GM12878 (cell line): ENCODE measurements around the gene DCAF8. TPM values are rescaled to one million over a fixed set of nuclear protein-coding genes. Genes with fewer than 3 reads are reported as not detected.

Experiments
- ATAC-seq: fragments of 200-7000 bp; cut with Tn5 transposase; 3 replicates; pipeline ENCODE4 v1.9.1; 2020; ENCODE audit warnings: mild to moderate bottlenecking, moderate library complexity
- BruUV-seq: library from RNA; stranded (reverse); fragments of 400-500 nt; replicated peaks from 2 replicates; lab custom pipeline; 2021; lab: Mats Ljungman, UMichigan
- CTCF ChIA-PET: fragments of 300-600 bp; sonication (Branson Sonifier 250); formaldehyde crosslinking; extraction: SDS; loops from one replicate; lab custom pipeline; 2021; ENCODE audit warnings: inconsistent platforms; lab: Yijun Ruan, JAX
- POLR2A ChIA-PET: fragments of 350-600 bp; formaldehyde crosslinking; extraction: SDS; loops from one replicate; lab custom pipeline; 2021; ENCODE audit warnings: inconsistent platforms; lab: Charles Lee
- RAD21 ChIA-PET: fragments of 300-600 bp; sonication (Branson Sonifier 250); formaldehyde crosslinking; loops from one replicate; lab custom pipeline; 2023; ENCODE audit warnings: antibody characterized with exemption; ENCODE audit not compliant: unreplicated experiment; lab: Charles Lee
- SMC1A ChIA-PET: fragments of 300-600 bp; sonication (Branson Sonifier 250); formaldehyde crosslinking; loops from one replicate; lab custom pipeline; 2023; ENCODE audit not compliant: unreplicated experiment, uncharacterized antibody; lab: Charles Lee
- DNase-seq: peaks from one replicate; pipeline ENCODE4 v3.0.0-alpha.2; 2011; ENCODE audit warnings: low read depth, low spot score
- FAIRE-seq: peaks from 3 replicates; lab custom pipeline; 2011; peaks lifted over from hg19 to GRCh38; lab: Jason Lieb, UNC
- H2AFZ ChIP-seq: 2 replicates; pipeline ENCODE4 v1.6.0; 2011; ENCODE audit warnings: low read depth, low read length, control low read depth; ENCODE audit not compliant: control insufficient read depth
- H3K27ac ChIP-seq: 2 replicates; pipeline ENCODE4 v1.5.1; 2011; ENCODE audit warnings: control low read depth; ENCODE audit not compliant: control insufficient read depth, insufficient read depth
- H3K27me3 ChIP-seq, 2 experiments: replicated peaks in 1 of 2; 2 replicates each; pipeline versions ENCODE4 v1.6.0 to v1.6.1; 2011; ENCODE audit warnings: low read length in 1 of 2; ENCODE audit not compliant: control insufficient read depth in 2 of 2, insufficient read depth in 2 of 2
- H3K36me3 ChIP-seq, 2 experiments: 2 replicates each; pipeline ENCODE4 v1.5.1; 2011; ENCODE audit warnings: low read length in 1 of 2; ENCODE audit not compliant: control insufficient read depth in 2 of 2, insufficient read depth in 2 of 2
- H3K4me1 ChIP-seq: 2 replicates; pipeline ENCODE4 v1.6.1; 2011; ENCODE audit warnings: mild to moderate bottlenecking, low read length, moderate library complexity, mixed read lengths; ENCODE audit not compliant: control insufficient read depth, insufficient read depth
- H3K4me2 ChIP-seq: 2 replicates; pipeline ENCODE4 v1.6.0; 2011; ENCODE audit warnings: control low read depth; ENCODE audit not compliant: control insufficient read depth, insufficient read depth
- H3K4me3 ChIP-seq: fragments of 200-600 bp; sonication (generic); 2 replicates; pipeline ENCODE4 v1.5.1; 2016
- H3K79me2 ChIP-seq: 2 replicates; pipeline ENCODE4 v1.6.0; 2011; ENCODE audit warnings: low read length; ENCODE audit not compliant: control insufficient read depth, insufficient read depth
- H3K9ac ChIP-seq: 2 replicates; pipeline ENCODE4 v1.8.0; 2011; ENCODE audit warnings: low read length, control low read depth, mixed read lengths; ENCODE audit not compliant: control insufficient read depth, insufficient read depth
- H3K9me3 ChIP-seq: replicated peaks from 3 replicates; pipeline ENCODE4 v1.5.1; 2011; ENCODE audit warnings: mild to moderate bottlenecking, low read length; ENCODE audit not compliant: control insufficient read depth, insufficient read depth
- H4K20me1 ChIP-seq: 2 replicates; pipeline ENCODE4 v1.6.0; 2011; ENCODE audit not compliant: control insufficient read depth, insufficient read depth
- CBFB ChIP-seq: IDR thresholded peaks from 2 replicates; pipeline ENCODE4 v1.6.1; 2016; ENCODE audit warnings: antibody characterized with exemption, low read depth
- CBX5 ChIP-seq: sonication (generic); IDR thresholded peaks from 2 replicates; pipeline ENCODE4 v1.6.1; 2016; ENCODE audit warnings: low read depth, moderate library complexity, mild to moderate bottlenecking, inconsistent platforms
- CEBPB ChIP-seq, 2 experiments: fragments of 150-350 bp in 1 of 2; IDR thresholded peaks; 2 replicates each; pipeline ENCODE4 v1.6.1; 2012 to 2014; ENCODE audit warnings: low read depth in 2 of 2, low read length in 2 of 2, borderline replicate concordance in 1 of 2, inconsistent platforms in 1 of 2
- CHD1 ChIP-seq: IDR thresholded peaks from 2 replicates; pipeline ENCODE4 v1.6.1; 2012; ENCODE audit warnings: low read depth, low read length, improper control_type of control experiment
- CREM ChIP-seq: IDR thresholded peaks from 2 replicates; pipeline ENCODE4 v1.6.1; 2014; ENCODE audit warnings: antibody characterized with exemption, low read depth
- GABPA ChIP-seq: IDR thresholded peaks from 2 replicates; pipeline ENCODE4 v1.6.1; 2014; ENCODE audit warnings: antibody characterized with exemption, low read depth, mild to moderate bottlenecking, inconsistent platforms
- IKZF1 ChIP-seq: fragments of 450-650 bp; conservative IDR thresholded peaks from 2 replicates; pipeline ENCODE4 v1.6.1; 2017; ENCODE audit warnings: antibody characterized with exemption, mild to moderate bottlenecking
- IRF3 ChIP-seq: fragments of 450-650 bp; IDR thresholded peaks from 2 replicates; pipeline ENCODE4 v1.6.1; 2014; ENCODE audit warnings: mild to moderate bottlenecking
- MYC ChIP-seq: IDR thresholded peaks from 2 replicates; pipeline ENCODE4 v1.6.1; 2011; ENCODE audit warnings: mild to moderate bottlenecking, low read length, moderate library complexity, inconsistent platforms; ENCODE audit not compliant: insufficient read depth, insufficient replicate concordance, insufficient read length, severe bottlenecking
- NRF1 ChIP-seq: conservative IDR thresholded peaks from 2 replicates; pipeline ENCODE4 v1.6.1; 2011; ENCODE audit warnings: mild to moderate bottlenecking, low read depth, low read length, improper control_type of control experiment
- PAX8 ChIP-seq: fragments of 450-650 bp; IDR thresholded peaks from 2 replicates; pipeline ENCODE4 v1.6.1; 2017; ENCODE audit warnings: mild to moderate bottlenecking, moderate library complexity
- POLR2A ChIP-seq: IDR thresholded peaks from 2 replicates; pipeline ENCODE4 v1.6.1; 2011; ENCODE audit warnings: low read depth, mild to moderate bottlenecking, low read length
- POLR2AphosphoS2 ChIP-seq: IDR thresholded peaks from 2 replicates; pipeline ENCODE4 v1.6.1; 2011; ENCODE audit warnings: low read depth, mild to moderate bottlenecking, low read length, improper control_type of control experiment, moderate library complexity
- POLR2AphosphoS5 ChIP-seq: IDR thresholded peaks from 2 replicates; pipeline ENCODE4 v1.6.1; 2011; ENCODE audit warnings: mild to moderate bottlenecking, low read length, inconsistent platforms
- SPI1 ChIP-seq: IDR thresholded peaks from 2 replicates; pipeline ENCODE4 v1.6.1; 2011; ENCODE audit warnings: low read depth, mild to moderate bottlenecking, low read length, moderate library complexity, borderline replicate concordance; ENCODE audit not compliant: insufficient read depth
- SREBF2 ChIP-seq: IDR thresholded peaks from 2 replicates; pipeline ENCODE4 v1.6.1; 2012; ENCODE audit warnings: mild to moderate bottlenecking, low read length
- ZNF687 ChIP-seq: fragments of 450-650 bp; IDR thresholded peaks from 2 replicates; pipeline ENCODE4 v1.6.1; 2017; ENCODE audit warnings: mild to moderate bottlenecking, moderate library complexity
- ZZZ3 ChIP-seq: IDR thresholded peaks from 2 replicates; pipeline ENCODE4 v1.6.1; 2011; ENCODE audit warnings: low read depth; ENCODE audit not compliant: control insufficient read depth, insufficient read length
- in situ Hi-C: fragments of 300-500 bp; cut with MboI; formaldehyde crosslinking; loops from 9 replicates; pipeline ENCODE4 v1.14.3; 2018; ENCODE audit warnings: mixed read lengths
- intact Hi-C: fragments of 100-400 bp; cut with micrococcal nuclease; formaldehyde crosslinking; loops from one replicate; pipeline ENCODE4 v1.14.2; 2022; ENCODE audit not compliant: unreplicated experiment
- polyA plus RNA-seq, 11 experiments: library from polyadenylated mRNA; depleted of rRNA in 4 of 11; unstranded in 6 of 11; stranded (reverse) in 5 of 11; fragments of >200 nt; fragmentation: Nextera tagmentation in 4 of 11; fragmentation: Illumina TruSeq in 1 of 11; extraction: Ambion mirVana in 4 of 11; extraction: Trizol in 1 of 11; gene quantifications; 1 replicate in 1 of 11; 2 replicates in 10 of 11; pipeline versions ENCODE4 v1.2.1 to v1.2.3, GENCODE V29; 2011 to 2016; ENCODE audit warnings: inconsistent platforms in 2 of 11, missing spikeins in 2 of 11, low read depth in 1 of 11
- total RNA-seq, 4 experiments: library from RNA; depleted of rRNA in 3 of 4; stranded (reverse); fragments of >200 nt in 3 of 4; fragmentation: Illumina TruSeq in 1 of 4; extraction: Trizol in 1 of 4; gene quantifications; 2 replicates each; pipeline versions ENCODE4 v1.2.1 to v1.2.3, GENCODE V29; 2013 to 2021

DCAF8 gene
- total and polyA plus RNA-seq, 10 of the 15 experiments (the other 5 are each of a cell fraction or from before 2014, with no cell fraction given) = 10.4 to 152 (median 84.6) TPM

GRCh38 chr1:160232911-160233310 is 29.4 kb downstream of the DCAF8 start:
- peaks cover 4% of the 10 kb centered on the region; the same call in 1 of the 2 replicates for H3K4me1 ChIP-seq
- FAIRE-seq (no peak), DNase-seq (no peak), ATAC-seq (no peak)
- H3K27me3 ChIP-seq = no peaks in the 10 kb centered on the region
- H3K36me3 ChIP-seq = peaks cover 3 to 37% of the 10 kb centered on the region in 2 experiments
- H2AFZ ChIP-seq = no peak overlapping the region
- RAD21 ChIA-PET = interaction anchor here (0.8 to 2.9 kb wide), 2 partner anchors 19 to 21 kb away, joined by 3 to 10 read pairs; no protein-coding TSS in a partner anchor
- SMC1A ChIA-PET = interaction anchor here (0.9 to 3.6 kb wide), 8 partner anchors 11 to 59 kb away, joined by 3 to 24 read pairs (median 3); no protein-coding TSS in a partner anchor
- no peak overlapping the region for H3K27ac ChIP-seq
- no peaks in the 10 kb centered on the region for H3K9me3 ChIP-seq
- TF ChIP-seq ZNF687 (no peak), POLR2A (no peak), IRF3 (no peak), SPI1 (no peak), PAX8 (no peak), CEBPB (IDR thresholded peaks at IDR 0.05; ENCODE audit: borderline replicate concordance in 1 of 2, low read depth in 2 of 2, low read length in 2 of 2) (no peak), IKZF1 (no peak), CREM (no peak), SREBF2 (no peak), MYC (no peak), POLR2AphosphoS5 (no peak), GABPA (no peak), CHD1 (no peak), ZZZ3 (no peak), POLR2AphosphoS2 (no peak), NRF1 (no peak), CBX5 (no peak), CBFB (no peak)
- no peak overlapping the region for H3K4me2 ChIP-seq
- no peaks in the 10 kb centered on the region; the same call in 1 of the 2 replicates for H3K79me2 ChIP-seq
- CTCF ChIA-PET = interaction anchor here (1.1 to 2.4 kb wide), 8 partner anchors 10 to 154 kb away, joined by 3 to 12 read pairs (median 7); no protein-coding TSS in a partner anchor
- no peak overlapping the region for H3K4me3 ChIP-seq
- in situ Hi-C loops (no loop called here), intact Hi-C loops (no loop called here)
- no peak overlapping the region for H3K9ac ChIP-seq
- BruUV-seq = no TSS peak
- H4K20me1 ChIP-seq = no peaks in the 10 kb centered on the region
- POLR2A ChIA-PET = interaction anchor here (1.0 kb wide), 1 partner anchor 15 kb away, joined by 3 read pairs; no protein-coding TSS in a partner anchor
